Frontal cortex (tissue), 4 donors: Measurements from ENCODE around the gene EYA4. TPM values are rescaled to one million over a fixed set of nuclear protein-coding genes. Genes with fewer than 3 reads are reported as not detected.
"Not testable (repeated sequence)": the region's sequence is repeated elsewhere in the genome, so short reads cannot be mapped to it uniquely, and the experiment has no call there.

Experiments used
- DNase-seq, 2 donors: peaks; one replicate each; pipeline ENCODE4 v3.0.0; 2012; ENCODE audit warnings: low spot score in 2 of 2
- FAIRE-seq: peaks from 2 replicates; lab custom pipeline; 2012; peaks lifted over from hg19 to GRCh38; lab: Jason Lieb, UNC
- total RNA-seq: library from RNA; depleted of rRNA; stranded (reverse); fragments of >200 nt; gene quantifications from one replicate; pipeline ENCODE4 v1.2.3, GENCODE V29; 2014
- donor health status: control.
- donor health status: control.
- donor health status: control.

EYA4 gene
- total RNA-seq, 1 donor from 2014 or later, result 0.41 TPM

- DNase-seq, result no peak
- FAIRE-seq, result no peak
These were observed 149.0 kb downstream of the EYA4 start for GRCh38 chr6:133390168-133390567.

- DNase-seq (no peak), FAIRE-seq (no peak)
These were observed 150.9 kb downstream of the EYA4 start for GRCh38 chr6:133392015-133392414.

GRCh38 chr6:133392641-133393040 lies 151.5 kb downstream of the EYA4 start:
- DNase-seq (no peak), FAIRE-seq (no peak)

DNA sequence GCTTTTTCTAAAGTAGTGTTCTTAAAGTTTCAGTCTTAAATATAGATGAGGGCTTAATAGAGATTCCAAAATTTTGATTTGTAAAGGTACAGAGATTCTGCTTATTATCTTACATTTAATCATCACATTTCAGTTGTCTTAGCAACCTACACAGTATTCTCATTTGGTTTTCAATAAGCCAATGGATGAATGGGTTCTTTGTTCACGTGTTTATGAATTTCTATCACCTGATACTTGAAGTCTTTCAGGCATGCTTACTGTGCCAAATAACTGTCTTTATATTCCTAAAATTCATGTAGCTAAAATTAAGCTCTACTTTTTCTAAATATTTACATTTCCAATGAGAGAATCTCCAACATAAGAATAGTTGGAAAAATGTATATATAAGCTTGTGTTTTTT lies 152.7 kb downstream of the EYA4 start:
- FAIRE-seq (no peak), DNase-seq (no peak)

GRCh38 chr6:133394630-133395029 lies 153.5 kb downstream of the EYA4 start:
- FAIRE-seq (no peak), DNase-seq (no peak)

DNA sequence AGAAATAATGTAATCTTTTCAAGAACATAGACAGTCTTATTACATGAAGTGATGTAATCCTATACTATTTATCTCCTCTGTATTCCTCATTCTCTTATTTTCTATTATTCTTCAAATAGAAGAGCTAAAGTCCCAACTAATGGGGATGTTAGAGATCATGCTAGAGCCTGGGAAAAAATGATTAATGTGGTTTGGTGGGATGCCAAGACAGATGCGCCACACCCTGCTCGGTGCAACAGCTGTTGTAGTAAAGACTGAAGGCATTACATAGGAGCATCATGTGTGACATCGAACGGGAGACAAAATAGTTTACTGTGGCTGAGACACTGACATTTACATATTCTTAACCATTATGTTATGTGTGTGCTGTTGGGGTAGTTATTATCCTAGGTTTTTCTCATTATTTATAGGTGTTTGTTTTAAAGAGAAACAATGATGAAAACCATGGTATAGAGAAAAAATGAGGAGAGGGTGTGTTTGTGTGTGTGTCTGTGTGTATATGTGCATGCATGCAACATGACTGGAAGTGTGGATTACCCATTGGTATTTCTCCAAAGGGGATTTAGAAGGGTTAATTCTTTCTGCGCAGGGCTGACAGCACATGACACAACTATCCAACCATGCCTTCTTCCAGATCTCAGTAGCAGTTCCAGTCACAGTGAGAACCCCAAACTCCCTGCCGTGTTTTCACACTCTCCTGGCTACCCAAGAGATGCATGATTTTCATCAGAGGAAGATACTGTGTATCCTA lies 155.3 kb downstream of the EYA4 start:
- no peak for DNase-seq
- no peak for FAIRE-seq

DNA sequence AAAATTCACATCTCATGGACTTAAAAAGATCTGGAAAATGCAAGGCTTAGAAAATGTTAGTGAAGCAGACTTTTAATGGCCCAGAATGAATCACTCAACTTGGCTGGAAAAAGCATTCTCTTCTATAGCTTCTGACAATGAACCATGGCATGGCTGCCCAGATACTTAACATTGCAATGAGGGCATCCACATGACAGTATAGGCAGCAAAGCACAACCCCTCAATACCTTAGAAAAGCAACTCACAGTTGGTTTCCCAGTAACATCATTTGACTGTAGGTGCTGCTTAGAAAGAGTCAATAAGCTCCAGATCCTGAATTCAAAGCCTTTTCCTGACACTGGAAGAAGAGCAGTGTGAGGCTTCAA lies 155.8 kb downstream of the EYA4 start:
- FAIRE-seq (no peak), DNase-seq (no peak)

GRCh38 chr6:133397601-133398000 lies 156.4 kb downstream of the EYA4 start:
- DNase-seq, FAIRE-seq: not testable (repeated sequence)

DNA sequence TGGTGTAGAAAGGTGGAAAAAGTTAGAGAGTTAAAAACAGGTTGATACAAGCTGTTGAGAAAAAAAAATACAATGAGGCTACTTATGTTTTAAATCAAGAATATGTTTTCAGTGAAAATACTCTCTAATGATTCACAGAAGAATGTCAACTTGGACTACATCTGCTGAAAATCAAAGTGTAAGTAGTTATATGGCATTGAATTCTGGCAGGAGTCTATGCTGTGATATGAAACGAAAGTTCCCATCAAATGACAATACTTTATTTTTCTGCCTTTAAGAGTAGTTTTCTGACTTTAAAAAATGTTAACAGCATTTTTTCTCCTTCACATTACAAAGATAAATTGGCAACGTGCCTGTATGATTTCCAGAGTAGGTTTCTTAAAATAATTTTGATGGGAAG lies 158.3 kb downstream of the EYA4 start:
- no peak for FAIRE-seq
- DNase-seq, result no peak

DNA sequence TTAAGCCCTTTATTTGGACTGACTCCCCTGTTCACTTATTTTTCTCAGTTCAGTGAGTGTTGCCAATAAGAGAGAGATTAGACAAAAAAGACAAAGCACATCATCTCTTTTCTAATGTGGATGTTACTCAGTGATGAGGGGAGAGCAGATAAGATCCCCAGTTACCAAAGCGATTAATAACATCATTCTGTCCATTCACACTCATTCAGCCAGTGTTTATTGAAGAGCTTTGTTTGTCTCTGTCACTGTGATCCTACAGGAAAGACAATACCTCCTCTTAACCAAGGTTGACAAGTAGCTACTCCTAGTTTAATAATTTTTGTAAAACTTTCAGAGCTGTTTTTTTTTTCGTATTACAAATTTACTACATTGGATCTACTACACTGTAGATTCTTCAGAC lies 163.0 kb downstream of the EYA4 start:
- FAIRE-seq, result no peak

GRCh38 chr6:133404728-133405127 lies 163.6 kb downstream of the EYA4 start:
- DNase-seq, result no peak
- no peak for FAIRE-seq

More for the DNA sequence above, 163.0 kb downstream of the EYA4 start:
- no peak for DNase-seq

- DNase-seq (no peak), FAIRE-seq (no peak)
These were observed 166.4 kb downstream of the EYA4 start for GRCh38 chr6:133407320-133408100.

DNA sequence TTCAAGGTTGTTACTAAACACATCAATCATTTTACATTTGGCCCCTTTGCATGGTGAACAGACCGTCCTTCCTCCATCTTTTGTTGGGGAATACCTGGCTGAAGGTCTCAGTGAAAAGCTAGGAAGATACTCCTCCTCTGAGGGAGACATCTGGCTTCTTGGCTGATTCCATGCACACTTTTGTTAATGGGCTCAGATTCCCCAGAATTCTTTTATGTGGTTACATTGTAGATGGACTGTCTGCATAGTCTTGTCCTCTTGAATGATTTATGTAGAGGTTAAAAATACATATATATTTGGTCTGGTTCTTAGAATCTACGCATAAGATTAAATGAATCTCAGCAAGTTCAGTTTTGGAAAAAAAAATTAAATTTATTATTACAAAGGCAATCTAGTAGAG lies 167.0 kb downstream of the EYA4 start:
- DNase-seq (no peak), FAIRE-seq (no peak)

DNA sequence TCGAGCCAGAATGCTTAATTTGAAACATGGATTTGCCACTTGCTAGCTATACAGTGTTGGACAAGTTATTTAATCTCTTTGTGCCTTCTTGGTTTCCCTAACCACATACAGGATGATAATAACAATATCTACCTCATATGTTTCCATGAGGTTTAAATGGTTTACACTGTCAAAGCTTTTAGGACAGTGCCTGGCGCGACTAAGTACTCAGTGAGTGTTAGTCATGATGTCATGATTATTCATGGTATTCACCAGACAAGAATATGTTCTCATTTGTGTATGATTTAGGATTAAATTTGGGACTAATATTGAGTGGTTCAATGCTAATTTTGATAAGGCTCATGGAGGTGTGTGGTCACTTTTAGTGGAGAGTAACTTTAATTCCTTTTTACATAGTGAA lies 167.4 kb downstream of the EYA4 start:
- no peak for DNase-seq
- no peak for FAIRE-seq

- FAIRE-seq, result no peak
- DNase-seq, result no peak
These were observed 169.7 kb downstream of the EYA4 start for GRCh38 chr6:133410638-133411435.

- DNase-seq (no peak), FAIRE-seq (no peak)
These were observed 170.6 kb downstream of the EYA4 start for GRCh38 chr6:133411757-133412156.

- DNase-seq (no peak), FAIRE-seq (no peak)
These were observed 174.1 kb downstream of the EYA4 start for GRCh38 chr6:133415262-133415661.

GRCh38 chr6:133418108-133418507 lies 177.0 kb downstream of the EYA4 start:
- DNase-seq (no peak), FAIRE-seq (no peak)

DNA sequence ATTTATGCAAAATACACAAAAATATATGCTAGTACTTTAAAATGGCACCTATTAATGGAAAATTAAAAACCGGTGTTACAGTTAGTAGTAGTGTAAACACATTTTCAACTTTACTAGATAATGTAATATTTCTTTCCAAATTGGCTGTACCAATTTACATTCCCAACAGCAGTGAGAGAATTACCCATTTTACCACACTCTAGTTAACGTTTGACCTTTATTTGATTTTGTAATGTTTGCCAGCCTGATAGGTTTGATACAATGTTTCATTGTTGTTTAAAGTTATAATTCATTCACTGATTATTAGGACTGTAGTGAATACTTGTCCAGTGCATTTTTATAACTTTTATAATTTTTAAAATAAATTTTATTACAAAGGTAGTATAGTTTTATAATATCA lies 182.1 kb downstream of the EYA4 start:
- peak; percentile 50 for FAIRE-seq

GRCh38 chr6:133424359-133424758 lies 183.2 kb downstream of the EYA4 start:
- FAIRE-seq (no peak), DNase-seq (no peak)

More for the DNA sequence above, 182.1 kb downstream of the EYA4 start:
- DNase-seq, result no peak

DNA sequence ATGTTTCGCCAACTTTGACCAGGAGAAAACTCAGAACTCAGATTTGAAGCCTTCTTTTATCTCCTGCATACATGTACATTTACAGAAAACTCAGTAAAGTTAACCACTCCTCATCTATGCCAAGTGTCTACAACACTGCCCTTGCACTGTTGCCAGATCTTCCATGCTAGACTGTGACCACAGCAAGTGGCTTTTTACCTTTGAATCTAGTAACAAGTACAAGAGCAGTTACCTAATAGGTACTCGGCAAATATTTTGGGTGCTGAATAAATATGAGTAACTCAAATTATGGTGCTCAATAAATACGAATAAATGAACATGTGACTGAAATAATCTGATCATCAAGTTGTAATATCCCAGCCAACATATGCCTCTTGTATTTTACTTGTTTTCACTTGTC lies 184.9 kb downstream of the EYA4 start:
- no peak for DNase-seq
- FAIRE-seq, result no peak
